ENCODE results near the gene CERS6. TPM values are rescaled to one million over a fixed set of nuclear protein-coding genes. Genes with fewer than 3 reads are reported as not detected.
A peak's percentile ranks its signal among the peaks of the same experiment; 100 is the strongest.

CERS6 gene
- total RNA-seq, 1 donor from 2014 or later = 36.4 TPM

GRCh38 chr2:168454737-168455644 is 1.1 kb upstream of the CERS6 start:
- Mint-ChIP-seq H3K4me1 (ENCODE audit: unreplicated experiment) (peaks cover 17% of the 10 kb centered on the region), H3K36me3 (ENCODE audit: low read depth, unreplicated experiment) (no peaks in the 10 kb centered on the region), H3K4me3 (ENCODE audit: unreplicated experiment) (no peak overlapping the region), H3K9me3 (ENCODE audit: unreplicated experiment) (no peaks in the 10 kb centered on the region), H3K27me3 (ENCODE audit: unreplicated experiment) (peaks cover 6% of the 10 kb centered on the region), H3K27ac (ENCODE audit: unreplicated experiment) (no peak overlapping the region)
- no peak for DNase-seq (ENCODE audit: low spot score)
- TF ChIP-seq CTCF (IDR thresholded peaks at IDR 0.05; ENCODE audit: unreplicated experiment) = no peak

- TF ChIP-seq CTCF (IDR thresholded peaks at IDR 0.05; ENCODE audit: unreplicated experiment) = no peak
- Mint-ChIP-seq H3K9me3 (ENCODE audit: unreplicated experiment) (no peaks in the 10 kb centered on the region), H3K27me3 (ENCODE audit: unreplicated experiment) (peaks cover 5% of the 10 kb centered on the region), H3K36me3 (ENCODE audit: low read depth, unreplicated experiment) (no peaks in the 10 kb centered on the region), H3K4me3 (ENCODE audit: unreplicated experiment) (peak overlapping the region; percentile 93), H3K4me1 (ENCODE audit: unreplicated experiment) (peaks cover 17% of the 10 kb centered on the region), H3K27ac (ENCODE audit: unreplicated experiment) (peak overlapping the region; percentile 62)
- peak; percentile 62 for DNase-seq (ENCODE audit: low spot score)
Observed at GRCh38 chr2:168456521-168457189, 583 bp downstream of the CERS6 start.

- no peaks in the 10 kb centered on the region for H3K36me3 Mint-ChIP-seq (ENCODE audit: low read depth, unreplicated experiment)
- H3K4me1 Mint-ChIP-seq (ENCODE audit: unreplicated experiment) = peaks cover 17% of the 10 kb centered on the region
- no peaks in the 10 kb centered on the region for H3K9me3 Mint-ChIP-seq (ENCODE audit: unreplicated experiment)
- no peak for TF ChIP-seq CTCF (IDR thresholded peaks at IDR 0.05; ENCODE audit: unreplicated experiment)
- H3K27me3 Mint-ChIP-seq (ENCODE audit: unreplicated experiment) = peaks cover 5% of the 10 kb centered on the region
- H3K4me3 Mint-ChIP-seq (ENCODE audit: unreplicated experiment) = peak overlapping the region; percentile 93
- DNase-seq (ENCODE audit: low spot score) = no peak
- H3K27ac Mint-ChIP-seq (ENCODE audit: unreplicated experiment) = peak overlapping the region; percentile 62
Observed at GRCh38 chr2:168457190-168457895, 1.3 kb downstream of the CERS6 start.

GRCh38 chr2:168458139-168458538 is 2.1 kb downstream of the CERS6 start:
- Mint-ChIP-seq H3K27me3 (ENCODE audit: unreplicated experiment) (peaks cover 5% of the 10 kb centered on the region), H3K9me3 (ENCODE audit: unreplicated experiment) (no peaks in the 10 kb centered on the region), H3K27ac (ENCODE audit: unreplicated experiment) (no peak overlapping the region), H3K4me3 (ENCODE audit: unreplicated experiment) (peak overlapping the region; percentile 93), H3K36me3 (ENCODE audit: low read depth, unreplicated experiment) (no peaks in the 10 kb centered on the region), H3K4me1 (ENCODE audit: unreplicated experiment) (peaks cover 17% of the 10 kb centered on the region)
- no peak for DNase-seq (ENCODE audit: low spot score)
- no peak for TF ChIP-seq CTCF (IDR thresholded peaks at IDR 0.05; ENCODE audit: unreplicated experiment)

Measured in endothelial cell (in vitro differentiated cells).